Measurements from ENCODE around the gene FGF2. TPM values are rescaled to one million over a fixed set of nuclear protein-coding genes. Genes with fewer than 3 reads are reported as not detected.

Gene FGF2
- total RNA-seq, 1 experiment from 2014 or later = 115 TPM

DNA sequence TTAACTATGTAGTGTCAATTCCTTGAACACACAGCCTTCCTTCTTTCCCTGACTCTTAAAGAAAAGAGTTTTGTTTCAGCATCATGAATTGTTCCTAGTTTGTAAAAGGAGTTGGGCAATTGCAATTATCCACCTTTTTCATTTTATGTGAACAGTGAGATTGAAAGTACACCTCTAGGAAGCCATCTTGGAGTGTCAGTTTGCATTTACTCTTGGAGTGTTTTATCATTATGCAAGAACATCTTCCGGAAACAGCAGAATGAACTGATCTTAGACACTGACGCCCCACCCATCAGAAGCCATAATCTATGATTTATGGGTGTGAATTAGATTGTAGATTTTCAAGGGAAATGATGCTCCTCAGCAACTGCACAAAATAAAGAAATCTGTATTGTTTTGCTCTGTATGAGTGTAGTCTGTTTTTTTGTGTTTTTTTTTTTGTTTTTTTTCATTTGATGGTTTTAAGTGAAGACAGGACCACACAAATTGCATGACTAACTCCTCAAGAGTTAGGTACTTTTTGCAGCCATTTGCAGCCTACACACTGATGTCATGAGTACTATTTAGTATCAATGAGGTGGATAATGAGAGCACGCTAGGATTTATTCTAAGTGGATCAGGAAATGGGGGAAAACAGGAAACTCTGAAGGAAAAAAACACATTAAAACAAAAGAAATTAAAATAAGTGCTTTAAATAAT, 19.5 kb upstream of the FGF2 start (continued):
- TF ChIP-seq, protein P1, sequence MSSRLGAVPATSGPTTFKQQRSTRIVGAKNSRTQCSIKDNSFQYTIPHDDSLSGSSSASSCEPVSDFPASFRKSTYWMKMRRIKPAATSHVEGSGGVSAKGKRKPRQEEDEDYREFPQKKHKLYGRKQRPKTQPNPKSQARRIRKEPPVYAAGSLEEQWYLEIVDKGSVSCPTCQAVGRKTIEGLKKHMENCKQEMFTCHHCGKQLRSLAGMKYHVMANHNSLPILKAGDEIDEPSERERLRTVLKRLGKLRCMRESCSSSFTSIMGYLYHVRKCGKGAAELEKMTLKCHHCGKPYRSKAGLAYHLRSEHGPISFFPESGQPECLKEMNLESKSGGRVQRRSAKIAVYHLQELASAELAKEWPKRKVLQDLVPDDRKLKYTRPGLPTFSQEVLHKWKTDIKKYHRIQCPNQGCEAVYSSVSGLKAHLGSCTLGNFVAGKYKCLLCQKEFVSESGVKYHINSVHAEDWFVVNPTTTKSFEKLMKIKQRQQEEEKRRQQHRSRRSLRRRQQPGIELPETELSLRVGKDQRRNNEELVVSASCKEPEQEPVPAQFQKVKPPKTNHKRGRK (CRISPR knock-in tag; IDR thresholded peaks at IDR 0.05; ENCODE audit: borderline replicate concordance) = no peak
- no peak for TF ChIP-seq FOXJ3 (CRISPR knock-in tag; IDR thresholded peaks at IDR 0.05; ENCODE audit: borderline replicate concordance)
- TF ChIP-seq, protein P2, sequence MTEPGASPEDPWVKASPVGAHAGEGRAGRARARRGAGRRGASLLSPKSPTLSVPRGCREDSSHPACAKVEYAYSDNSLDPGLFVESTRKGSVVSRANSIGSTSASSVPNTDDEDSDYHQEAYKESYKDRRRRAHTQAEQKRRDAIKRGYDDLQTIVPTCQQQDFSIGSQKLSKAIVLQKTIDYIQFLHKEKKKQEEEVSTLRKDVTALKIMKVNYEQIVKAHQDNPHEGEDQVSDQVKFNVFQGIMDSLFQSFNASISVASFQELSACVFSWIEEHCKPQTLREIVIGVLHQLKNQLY (CRISPR knock-in tag; IDR thresholded peaks at IDR 0.05) = no peak
- no peak for TF ChIP-seq FOXP4 (CRISPR knock-in tag; IDR thresholded peaks at IDR 0.05)
- TF ChIP-seq MXD4 (CRISPR knock-in tag; IDR thresholded peaks at IDR 0.05; ENCODE audit: borderline replicate concordance) = no peak

GRCh38 chr4:122810669-122811068, 16.0 kb upstream of the FGF2 start:
- CTCF ChIA-PET = no interaction called here
- POLR2A ChIA-PET = no interaction called here
- Mint-ChIP-seq H3K36me3 (peaks cover 20% of the 10 kb centered on the region), H3K9me3 (peaks cover 11% of the 10 kb centered on the region), H3K4me3 (no peak overlapping the region), H3K4me1 (peaks cover 2% of the 10 kb centered on the region; the same call in 1 of the 2 replicates), H3K27ac (no peak overlapping the region), H3K27me3 (ENCODE audit: low read depth) (no peaks in the 10 kb centered on the region)
- no peak for ATAC-seq
- no peak for DNase-seq (ENCODE audit: low spot score)
- no peak for TF ChIP-seq KAT7 (CRISPR knock-in tag; IDR thresholded peaks at IDR 0.05; ENCODE audit: borderline replicate concordance)
- TF ChIP-seq RELA (CRISPR knock-in tag; IDR thresholded peaks at IDR 0.05; ENCODE audit: borderline replicate concordance) = no peak
- TF ChIP-seq, protein P3, sequence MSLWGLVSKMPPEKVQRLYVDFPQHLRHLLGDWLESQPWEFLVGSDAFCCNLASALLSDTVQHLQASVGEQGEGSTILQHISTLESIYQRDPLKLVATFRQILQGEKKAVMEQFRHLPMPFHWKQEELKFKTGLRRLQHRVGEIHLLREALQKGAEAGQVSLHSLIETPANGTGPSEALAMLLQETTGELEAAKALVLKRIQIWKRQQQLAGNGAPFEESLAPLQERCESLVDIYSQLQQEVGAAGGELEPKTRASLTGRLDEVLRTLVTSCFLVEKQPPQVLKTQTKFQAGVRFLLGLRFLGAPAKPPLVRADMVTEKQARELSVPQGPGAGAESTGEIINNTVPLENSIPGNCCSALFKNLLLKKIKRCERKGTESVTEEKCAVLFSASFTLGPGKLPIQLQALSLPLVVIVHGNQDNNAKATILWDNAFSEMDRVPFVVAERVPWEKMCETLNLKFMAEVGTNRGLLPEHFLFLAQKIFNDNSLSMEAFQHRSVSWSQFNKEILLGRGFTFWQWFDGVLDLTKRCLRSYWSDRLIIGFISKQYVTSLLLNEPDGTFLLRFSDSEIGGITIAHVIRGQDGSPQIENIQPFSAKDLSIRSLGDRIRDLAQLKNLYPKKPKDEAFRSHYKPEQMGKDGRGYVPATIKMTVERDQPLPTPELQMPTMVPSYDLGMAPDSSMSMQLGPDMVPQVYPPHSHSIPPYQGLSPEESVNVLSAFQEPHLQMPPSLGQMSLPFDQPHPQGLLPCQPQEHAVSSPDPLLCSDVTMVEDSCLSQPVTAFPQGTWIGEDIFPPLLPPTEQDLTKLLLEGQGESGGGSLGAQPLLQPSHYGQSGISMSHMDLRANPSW (CRISPR knock-in tag; conservative IDR thresholded peaks at IDR 0.05; ENCODE audit: low read depth) = no peak
- TF ChIP-seq TP53 (CRISPR knock-in tag; IDR thresholded peaks at IDR 0.05) = no peak
- no peak for TF ChIP-seq TEAD1 (CRISPR knock-in tag; IDR thresholded peaks at IDR 0.05)
- no peak for TF ChIP-seq ERG (CRISPR knock-in tag; IDR thresholded peaks at IDR 0.05)
- TF ChIP-seq, protein P4, sequence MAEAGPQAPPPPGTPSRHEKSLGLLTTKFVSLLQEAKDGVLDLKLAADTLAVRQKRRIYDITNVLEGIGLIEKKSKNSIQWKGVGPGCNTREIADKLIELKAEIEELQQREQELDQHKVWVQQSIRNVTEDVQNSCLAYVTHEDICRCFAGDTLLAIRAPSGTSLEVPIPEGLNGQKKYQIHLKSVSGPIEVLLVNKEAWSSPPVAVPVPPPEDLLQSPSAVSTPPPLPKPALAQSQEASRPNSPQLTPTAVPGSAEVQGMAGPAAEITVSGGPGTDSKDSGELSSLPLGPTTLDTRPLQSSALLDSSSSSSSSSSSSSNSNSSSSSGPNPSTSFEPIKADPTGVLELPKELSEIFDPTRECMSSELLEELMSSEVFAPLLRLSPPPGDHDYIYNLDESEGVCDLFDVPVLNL (CRISPR knock-in tag; IDR thresholded peaks at IDR 0.05; ENCODE audit: borderline replicate concordance, low read depth) = no peak
- TF ChIP-seq AR (CRISPR knock-in tag; IDR thresholded peaks at IDR 0.05) = no peak
- TF ChIP-seq ZBTB43 (CRISPR knock-in tag; IDR thresholded peaks at IDR 0.05) = no peak
- no peak for TF ChIP-seq NR1H2 (CRISPR knock-in tag; IDR thresholded peaks at IDR 0.05)
- no peak for TF ChIP-seq ZNF396 (CRISPR knock-in tag; IDR thresholded peaks at IDR 0.05; ENCODE audit: borderline replicate concordance)
